ENCODE measurements around the gene TRIP10. TPM values are rescaled to one million over a fixed set of nuclear protein-coding genes. Genes with fewer than 3 reads are reported as not detected.
A peak's percentile ranks its signal among the peaks of the same experiment; 100 is the strongest.

Gene TRIP10
- total and polyA plus RNA-seq, 10 of the 15 experiments (the other 5 are each of a cell fraction or from before 2014, with no cell fraction given): 0.79 to 54.5 (median 32.5) TPM

- TF ChIP-seq, protein P1, sequence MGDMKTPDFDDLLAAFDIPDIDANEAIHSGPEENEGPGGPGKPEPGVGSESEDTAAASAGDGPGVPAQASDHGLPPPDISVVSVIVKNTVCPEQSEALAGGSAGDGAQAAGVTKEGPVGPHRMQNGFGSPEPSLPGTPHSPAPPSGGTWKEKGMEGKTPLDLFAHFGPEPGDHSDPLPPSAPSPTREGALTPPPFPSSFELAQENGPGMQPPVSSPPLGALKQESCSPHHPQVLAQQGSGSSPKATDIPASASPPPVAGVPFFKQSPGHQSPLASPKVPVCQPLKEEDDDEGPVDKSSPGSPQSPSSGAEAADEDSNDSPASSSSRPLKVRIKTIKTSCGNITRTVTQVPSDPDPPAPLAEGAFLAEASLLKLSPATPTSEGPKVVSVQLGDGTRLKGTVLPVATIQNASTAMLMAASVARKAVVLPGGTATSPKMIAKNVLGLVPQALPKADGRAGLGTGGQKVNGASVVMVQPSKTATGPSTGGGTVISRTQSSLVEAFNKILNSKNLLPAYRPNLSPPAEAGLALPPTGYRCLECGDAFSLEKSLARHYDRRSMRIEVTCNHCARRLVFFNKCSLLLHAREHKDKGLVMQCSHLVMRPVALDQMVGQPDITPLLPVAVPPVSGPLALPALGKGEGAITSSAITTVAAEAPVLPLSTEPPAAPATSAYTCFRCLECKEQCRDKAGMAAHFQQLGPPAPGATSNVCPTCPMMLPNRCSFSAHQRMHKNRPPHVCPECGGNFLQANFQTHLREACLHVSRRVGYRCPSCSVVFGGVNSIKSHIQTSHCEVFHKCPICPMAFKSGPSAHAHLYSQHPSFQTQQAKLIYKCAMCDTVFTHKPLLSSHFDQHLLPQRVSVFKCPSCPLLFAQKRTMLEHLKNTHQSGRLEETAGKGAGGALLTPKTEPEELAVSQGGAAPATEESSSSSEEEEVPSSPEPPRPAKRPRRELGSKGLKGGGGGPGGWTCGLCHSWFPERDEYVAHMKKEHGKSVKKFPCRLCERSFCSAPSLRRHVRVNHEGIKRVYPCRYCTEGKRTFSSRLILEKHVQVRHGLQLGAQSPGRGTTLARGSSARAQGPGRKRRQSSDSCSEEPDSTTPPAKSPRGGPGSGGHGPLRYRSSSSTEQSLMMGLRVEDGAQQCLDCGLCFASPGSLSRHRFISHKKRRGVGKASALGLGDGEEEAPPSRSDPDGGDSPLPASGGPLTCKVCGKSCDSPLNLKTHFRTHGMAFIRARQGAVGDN (IDR thresholded peaks at IDR 0.05): peak; percentile 83
- TF ChIP-seq, protein P2, sequence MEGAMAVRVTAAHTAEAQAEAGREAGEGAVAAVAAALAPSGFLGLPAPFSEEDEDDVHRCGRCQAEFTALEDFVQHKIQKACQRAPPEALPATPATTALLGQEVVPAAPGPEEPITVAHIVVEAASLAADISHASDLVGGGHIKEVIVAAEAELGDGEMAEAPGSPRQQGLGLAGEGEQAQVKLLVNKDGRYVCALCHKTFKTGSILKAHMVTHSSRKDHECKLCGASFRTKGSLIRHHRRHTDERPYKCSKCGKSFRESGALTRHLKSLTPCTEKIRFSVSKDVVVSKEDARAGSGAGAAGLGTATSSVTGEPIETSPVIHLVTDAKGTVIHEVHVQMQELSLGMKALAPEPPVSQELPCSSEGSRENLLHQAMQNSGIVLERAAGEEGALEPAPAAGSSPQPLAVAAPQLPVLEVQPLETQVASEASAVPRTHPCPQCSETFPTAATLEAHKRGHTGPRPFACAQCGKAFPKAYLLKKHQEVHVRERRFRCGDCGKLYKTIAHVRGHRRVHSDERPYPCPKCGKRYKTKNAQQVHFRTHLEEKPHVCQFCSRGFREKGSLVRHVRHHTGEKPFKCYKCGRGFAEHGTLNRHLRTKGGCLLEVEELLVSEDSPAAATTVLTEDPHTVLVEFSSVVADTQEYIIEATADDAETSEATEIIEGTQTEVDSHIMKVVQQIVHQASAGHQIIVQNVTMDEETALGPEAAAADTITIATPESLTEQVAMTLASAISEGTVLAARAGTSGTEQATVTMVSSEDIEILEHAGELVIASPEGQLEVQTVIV (IDR thresholded peaks at IDR 0.05; ENCODE audit: borderline replicate concordance, partially characterized antibody): no peak
- no peak for TF ChIP-seq FOXK2 (IDR thresholded peaks at IDR 0.05)
- TF ChIP-seq BHLHE40 (IDR thresholded peaks at IDR 0.05; ENCODE audit: borderline replicate concordance in 1 of 2, low read depth in 2 of 2, low read length in 1 of 2): peak; percentile 92 to 96
- TF ChIP-seq SKIL (IDR thresholded peaks at IDR 0.05; ENCODE audit: low read depth, poor library complexity, severe bottlenecking): no peak
- peak; percentile 83 for TF ChIP-seq RAD51 (IDR thresholded peaks at IDR 0.05)
- TF ChIP-seq, protein P3, sequence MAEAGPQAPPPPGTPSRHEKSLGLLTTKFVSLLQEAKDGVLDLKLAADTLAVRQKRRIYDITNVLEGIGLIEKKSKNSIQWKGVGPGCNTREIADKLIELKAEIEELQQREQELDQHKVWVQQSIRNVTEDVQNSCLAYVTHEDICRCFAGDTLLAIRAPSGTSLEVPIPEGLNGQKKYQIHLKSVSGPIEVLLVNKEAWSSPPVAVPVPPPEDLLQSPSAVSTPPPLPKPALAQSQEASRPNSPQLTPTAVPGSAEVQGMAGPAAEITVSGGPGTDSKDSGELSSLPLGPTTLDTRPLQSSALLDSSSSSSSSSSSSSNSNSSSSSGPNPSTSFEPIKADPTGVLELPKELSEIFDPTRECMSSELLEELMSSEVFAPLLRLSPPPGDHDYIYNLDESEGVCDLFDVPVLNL (IDR thresholded peaks at IDR 0.05; ENCODE audit: low read depth, low read length): no peak
- no peak for TF ChIP-seq BACH1 (IDR thresholded peaks at IDR 0.05; ENCODE audit: borderline replicate concordance)
- no peak for TF ChIP-seq BMI1 (IDR thresholded peaks at IDR 0.05; ENCODE audit: borderline replicate concordance)
- no peak for TF ChIP-seq WRNIP1 (IDR thresholded peaks at IDR 0.05; ENCODE audit: borderline replicate concordance, low read depth, low read length)
- no peak for TF ChIP-seq TCF12 (IDR thresholded peaks at IDR 0.05; ENCODE audit: low read depth, low read length)
- TF ChIP-seq EGR1 (IDR thresholded peaks at IDR 0.05; ENCODE audit: borderline replicate concordance in 1 of 2, low read depth in 2 of 2, low read length in 2 of 2): no peak
- TF ChIP-seq, protein P4, sequence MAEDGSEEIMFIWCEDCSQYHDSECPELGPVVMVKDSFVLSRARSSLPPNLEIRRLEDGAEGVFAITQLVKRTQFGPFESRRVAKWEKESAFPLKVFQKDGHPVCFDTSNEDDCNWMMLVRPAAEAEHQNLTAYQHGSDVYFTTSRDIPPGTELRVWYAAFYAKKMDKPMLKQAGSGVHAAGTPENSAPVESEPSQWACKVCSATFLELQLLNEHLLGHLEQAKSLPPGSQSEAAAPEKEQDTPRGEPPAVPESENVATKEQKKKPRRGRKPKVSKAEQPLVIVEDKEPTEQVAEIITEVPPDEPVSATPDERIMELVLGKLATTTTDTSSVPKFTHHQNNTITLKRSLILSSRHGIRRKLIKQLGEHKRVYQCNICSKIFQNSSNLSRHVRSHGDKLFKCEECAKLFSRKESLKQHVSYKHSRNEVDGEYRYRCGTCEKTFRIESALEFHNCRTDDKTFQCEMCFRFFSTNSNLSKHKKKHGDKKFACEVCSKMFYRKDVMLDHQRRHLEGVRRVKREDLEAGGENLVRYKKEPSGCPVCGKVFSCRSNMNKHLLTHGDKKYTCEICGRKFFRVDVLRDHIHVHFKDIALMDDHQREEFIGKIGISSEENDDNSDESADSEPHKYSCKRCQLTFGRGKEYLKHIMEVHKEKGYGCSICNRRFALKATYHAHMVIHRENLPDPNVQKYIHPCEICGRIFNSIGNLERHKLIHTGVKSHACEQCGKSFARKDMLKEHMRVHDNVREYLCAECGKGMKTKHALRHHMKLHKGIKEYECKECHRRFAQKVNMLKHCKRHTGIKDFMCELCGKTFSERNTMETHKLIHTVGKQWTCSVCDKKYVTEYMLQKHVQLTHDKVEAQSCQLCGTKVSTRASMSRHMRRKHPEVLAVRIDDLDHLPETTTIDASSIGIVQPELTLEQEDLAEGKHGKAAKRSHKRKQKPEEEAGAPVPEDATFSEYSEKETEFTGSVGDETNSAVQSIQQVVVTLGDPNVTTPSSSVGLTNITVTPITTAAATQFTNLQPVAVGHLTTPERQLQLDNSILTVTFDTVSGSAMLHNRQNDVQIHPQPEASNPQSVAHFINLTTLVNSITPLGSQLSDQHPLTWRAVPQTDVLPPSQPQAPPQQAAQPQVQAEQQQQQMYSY (CRISPR knock-in tag; IDR thresholded peaks at IDR 0.05): no peak
- no peak for TF ChIP-seq IRF4 (IDR thresholded peaks at IDR 0.05; ENCODE audit: low read depth, low read length)
These were observed 13.9 kb downstream of the TRIP10 start (continued) for GRCh38 chr19:6753178-6754031.

All from GM12878 (cell line).